NCI-H345 treated with DMSO at 0.1 percent for 48 hours (cell line): ENCODE results near the gene NDST4.
"Not testable (repeated sequence)": the region's sequence is repeated elsewhere in the genome, so short reads cannot be mapped to it uniquely, and the experiment has no call there.

Experiments
- DNase-seq: peaks from one replicate; lab custom pipeline; 2025; ENCODE audit not compliant: unreplicated experiment; lab: John Stamatoyannopoulos, UW

Gene NDST4

DNA sequence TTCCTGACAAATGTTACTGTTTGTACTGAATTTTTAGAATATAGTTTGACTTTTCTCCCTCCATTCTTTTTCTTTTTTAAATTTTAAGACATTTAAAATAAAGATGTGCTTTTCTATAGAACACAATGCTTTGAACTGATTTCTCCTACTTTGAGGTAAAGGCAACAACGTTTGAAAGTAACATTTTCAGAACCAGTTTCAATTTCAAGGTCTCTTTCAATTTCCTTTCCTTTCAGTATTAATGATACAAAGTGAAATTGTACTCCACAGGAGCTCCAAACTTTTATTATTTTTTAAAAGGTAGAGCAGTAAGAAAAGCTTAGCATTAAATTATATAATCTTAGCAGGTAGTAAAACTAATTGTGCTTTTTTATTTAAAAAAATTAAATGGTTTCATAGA, 54.9 kb downstream of the NDST4 start:
- DNase-seq = no peak

DNA sequence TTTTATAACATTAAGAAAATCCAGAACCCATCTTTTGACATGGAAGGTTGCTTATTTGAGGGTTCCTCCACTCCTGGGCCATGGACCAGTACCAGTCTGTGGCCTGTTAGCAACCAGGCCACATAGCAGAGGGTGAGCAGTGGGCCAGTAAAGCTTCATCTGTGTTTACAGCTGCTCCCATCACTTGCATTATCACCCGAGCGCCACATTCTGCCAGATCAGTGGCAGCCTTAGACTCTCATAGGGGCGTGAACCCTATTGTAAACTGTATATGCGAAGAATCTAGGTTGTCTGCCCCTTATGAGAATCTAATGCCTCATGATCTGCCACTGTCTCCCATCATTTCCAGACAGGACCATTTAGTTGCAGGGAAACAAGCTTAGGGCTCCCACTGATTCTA, 58.6 kb downstream of the NDST4 start:
- DNase-seq = no peak

- no peak for DNase-seq
Measured at GRCh38 chr4:115053313-115053712, 60.1 kb downstream of the NDST4 start.

DNA sequence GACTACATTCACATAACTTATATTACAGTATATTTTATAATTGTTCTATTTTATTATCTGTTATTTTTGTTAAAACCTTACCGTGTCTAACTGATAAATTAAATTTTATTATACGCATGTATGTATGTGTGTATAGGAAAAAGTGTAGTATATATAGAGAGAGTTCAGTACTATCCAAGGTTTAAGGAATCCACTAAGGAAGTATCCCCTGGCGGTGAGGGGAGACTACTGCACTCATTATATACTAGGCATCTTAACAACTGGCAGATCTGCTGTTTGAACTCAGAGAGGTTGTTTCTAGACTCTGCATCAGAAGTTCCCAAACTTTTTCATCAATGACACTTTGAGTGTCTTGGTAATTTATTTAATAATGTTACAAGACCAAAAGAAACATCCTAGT, 70.9 kb downstream of the NDST4 start:
- no peak for DNase-seq

GRCh38 chr4:115030281-115030680, 83.1 kb downstream of the NDST4 start:
- DNase-seq = no peak

DNA sequence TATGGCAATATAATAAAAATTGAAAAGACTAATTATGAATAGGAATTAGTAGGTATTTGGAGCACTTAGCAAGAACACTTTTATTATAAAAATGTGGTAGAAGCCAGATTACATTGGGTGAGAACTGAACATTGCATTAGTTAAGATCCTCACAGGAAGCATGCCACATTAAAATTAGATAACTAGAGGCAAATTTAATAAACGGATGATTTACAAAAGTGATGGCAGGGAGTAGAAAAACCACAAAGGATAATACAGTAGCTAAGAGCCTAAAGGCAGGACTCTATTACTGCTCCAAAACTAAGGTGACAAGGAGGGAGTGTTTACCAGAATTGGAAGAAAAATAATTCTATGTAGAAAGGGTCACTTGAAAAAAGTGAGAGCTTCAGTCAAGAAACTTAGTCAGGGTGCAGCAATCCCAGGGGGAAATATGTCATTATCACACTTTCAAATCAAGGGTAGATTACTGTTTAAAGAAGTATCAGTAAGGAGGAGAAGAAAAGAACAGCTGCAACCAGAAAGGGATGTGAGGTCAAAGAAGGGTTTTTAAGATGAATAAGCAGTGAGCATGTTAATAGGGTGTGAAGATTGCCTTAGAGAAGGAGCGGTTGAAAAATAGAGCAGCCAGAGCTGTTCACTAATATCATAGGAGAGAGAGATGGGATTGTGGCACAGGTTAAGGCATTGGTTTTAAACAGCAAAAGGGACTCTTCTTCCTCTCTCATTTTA, 84.6 kb downstream of the NDST4 start:
- no peak for DNase-seq

GRCh38 chr4:114999880-115000279, 113.5 kb downstream of the NDST4 start:
- no peak for DNase-seq

DNA sequence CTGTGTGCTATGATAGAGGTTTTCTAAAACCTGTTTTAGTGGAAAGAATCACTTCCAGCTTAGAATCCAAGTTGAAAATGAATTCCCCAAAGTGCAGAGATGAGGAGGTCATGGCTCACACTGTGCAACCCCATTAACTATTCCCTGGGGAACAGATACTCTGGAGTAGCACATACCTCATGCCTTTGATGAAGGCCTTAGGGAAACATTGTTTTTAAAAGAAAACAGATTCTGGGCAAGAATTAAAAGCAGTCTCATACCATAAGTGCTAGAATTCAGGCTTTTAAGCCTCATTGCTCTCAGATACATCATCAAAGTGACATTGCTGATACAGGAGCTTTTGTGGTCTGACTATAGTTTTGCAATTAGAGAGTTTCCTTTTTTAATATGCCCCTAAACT, 115.1 kb downstream of the NDST4 start:
- no peak for DNase-seq

DNA sequence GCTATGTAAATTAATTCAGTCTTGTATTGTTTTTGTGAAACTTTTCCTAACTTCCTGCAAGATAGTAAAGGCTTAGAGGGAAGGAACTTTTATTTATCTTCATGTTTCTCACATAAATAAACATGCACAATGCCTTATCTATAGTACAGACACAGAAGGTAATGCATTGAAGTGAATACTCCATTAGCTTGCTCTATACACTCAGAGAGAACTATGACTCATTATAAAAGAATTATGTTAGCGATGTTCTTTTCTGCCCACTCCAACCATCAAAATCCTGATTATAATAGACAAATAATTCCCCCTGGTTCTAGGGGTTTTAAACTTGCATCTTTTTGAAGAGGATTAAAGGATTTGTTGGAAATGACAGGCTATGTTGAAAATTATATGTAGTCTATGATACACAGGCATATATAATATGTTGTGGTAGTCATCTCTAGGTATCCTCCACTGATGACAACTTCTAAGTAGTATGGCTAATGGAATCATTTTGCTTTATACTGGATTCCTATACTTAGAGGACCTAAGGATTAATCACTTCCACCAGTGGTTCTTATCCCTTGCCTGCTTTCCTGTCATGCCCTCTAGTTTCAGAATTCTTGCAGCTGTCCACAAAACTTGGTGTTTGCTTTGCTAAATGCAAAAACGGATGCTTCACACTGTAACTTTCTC, 115.7 kb downstream of the NDST4 start:
- no peak for DNase-seq

- DNase-seq = no peak
Measured at GRCh38 chr4:114986133-114986532, 127.3 kb downstream of the NDST4 start.

DNA sequence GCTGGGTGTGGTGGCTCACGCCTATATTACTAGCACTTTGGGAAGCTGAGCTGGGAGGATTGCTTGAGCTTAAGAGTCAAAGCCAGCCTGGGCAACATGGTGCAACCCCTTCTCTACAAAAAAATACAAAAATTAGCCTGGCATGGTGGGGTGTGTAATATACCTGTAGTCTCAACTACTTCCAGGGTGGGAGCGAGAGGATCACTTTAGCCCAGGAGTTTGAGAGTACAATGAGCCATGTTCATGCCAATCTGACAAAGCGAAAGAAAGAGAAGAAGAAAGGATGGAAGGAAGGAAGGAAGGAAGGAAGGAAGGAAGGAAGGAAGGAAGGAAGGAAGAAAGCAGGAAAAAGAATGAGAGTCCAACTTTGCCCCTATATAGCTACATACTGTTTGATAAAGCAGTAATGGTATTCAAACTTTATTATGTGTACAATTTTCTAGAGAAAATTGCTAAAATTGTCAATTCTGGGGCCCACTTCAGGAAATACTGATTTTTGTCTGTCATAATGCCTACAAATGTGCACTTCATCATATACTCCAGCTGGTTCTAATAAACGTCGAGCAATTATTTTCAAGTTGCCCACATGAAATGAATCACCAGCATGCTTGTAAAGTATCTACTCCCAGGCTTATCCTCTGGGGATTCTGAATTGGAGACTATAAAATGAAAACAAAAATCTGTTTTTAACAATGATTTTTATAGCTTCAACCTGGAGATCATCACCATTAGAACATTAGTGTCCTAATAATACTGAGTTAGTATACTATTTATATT, 132.3 kb downstream of the NDST4 start:
- DNase-seq = no peak

DNA sequence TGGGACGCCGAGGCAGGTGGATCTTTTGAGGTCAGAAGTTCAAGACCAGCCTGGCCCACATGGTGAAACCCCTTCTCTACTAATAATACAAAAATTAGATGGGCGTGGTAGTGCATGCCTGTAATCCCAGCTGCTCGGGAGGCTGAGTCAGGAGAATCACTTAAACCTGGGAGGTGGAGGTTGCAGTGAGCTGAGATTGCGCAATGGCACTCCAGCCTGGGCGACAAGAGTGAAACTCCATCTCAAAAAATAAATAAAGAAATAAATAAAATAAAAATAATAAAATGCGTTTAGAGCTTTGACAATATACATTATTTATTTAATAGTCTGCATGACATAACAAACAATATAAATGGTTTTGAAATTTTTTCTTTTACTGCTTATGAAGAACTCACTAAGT, 133.0 kb downstream of the NDST4 start:
- not testable (repeated sequence) for DNase-seq

DNA sequence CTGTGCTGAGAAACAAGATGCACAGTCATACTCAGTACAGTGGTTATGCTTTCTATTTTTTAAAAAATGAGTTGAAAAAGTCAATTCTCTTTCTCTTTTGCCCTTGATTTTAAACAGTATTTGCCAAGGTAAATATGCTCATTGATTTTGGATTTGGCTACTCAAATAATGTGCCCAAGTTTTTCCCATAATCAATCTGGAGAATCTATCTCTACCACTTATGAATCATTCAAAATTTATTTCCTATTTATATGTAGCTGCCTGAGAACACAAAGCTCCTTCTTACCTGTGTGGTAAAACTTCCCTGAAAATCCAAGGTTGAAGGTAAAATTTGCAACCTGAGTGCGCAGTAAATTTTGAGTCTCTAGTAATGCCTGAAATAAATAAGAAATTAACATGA, 136.5 kb downstream of the NDST4 start:
- no peak for DNase-seq

- no peak for DNase-seq
Measured at GRCh38 chr4:114964026-114964425, 149.4 kb downstream of the NDST4 start.

- no peak for DNase-seq
Measured at GRCh38 chr4:114945616-114946015, 167.8 kb downstream of the NDST4 start.

GRCh38 chr4:114941503-114941902, 171.9 kb downstream of the NDST4 start:
- no peak for DNase-seq

DNA sequence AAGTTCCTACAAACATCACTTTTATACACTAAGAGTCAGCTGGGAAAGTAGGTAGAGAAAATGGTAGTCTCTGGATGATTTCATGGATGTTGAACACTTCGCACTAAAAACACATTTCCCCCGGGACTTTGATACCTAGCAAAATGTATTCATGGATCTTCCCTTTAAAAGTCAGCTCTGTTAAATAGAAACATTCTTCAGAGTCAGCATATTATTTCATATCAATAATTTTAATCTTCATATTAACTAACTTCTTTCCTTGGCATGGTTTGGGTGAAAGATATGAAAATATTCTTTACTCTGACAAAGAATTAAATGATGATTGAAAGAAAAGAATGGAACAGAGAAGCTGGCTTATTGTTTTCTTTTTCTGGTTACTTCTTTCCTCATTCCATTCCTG, 185.5 kb downstream of the NDST4 start:
- no peak for DNase-seq

DNA sequence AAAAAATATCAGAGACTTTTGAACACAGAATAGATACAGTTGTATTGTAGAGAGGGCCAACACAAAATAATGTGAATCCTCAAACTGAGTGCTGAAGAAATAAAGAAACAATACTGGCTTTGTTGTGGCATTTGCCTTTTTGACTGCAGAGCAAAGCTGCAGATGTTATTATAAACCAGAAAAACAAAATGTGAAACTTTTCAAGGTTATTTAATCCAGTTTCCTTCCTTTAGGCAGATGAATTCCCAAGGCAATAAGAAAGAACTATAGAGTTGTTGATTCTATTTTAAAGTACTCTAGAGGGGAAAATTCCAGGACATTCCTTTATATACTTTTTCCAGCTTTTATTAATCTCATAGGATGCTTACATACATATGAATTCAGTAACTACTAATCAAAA, 186.8 kb downstream of the NDST4 start:
- DNase-seq = no peak

GRCh38 chr4:114924311-114924710, 189.1 kb downstream of the NDST4 start:
- DNase-seq = no peak

GRCh38 chr4:114922592-114922933, 190.9 kb downstream of the NDST4 start:
- DNase-seq = no peak

GRCh38 chr4:114921790-114922591, 191.4 kb downstream of the NDST4 start:
- no peak for DNase-seq
